VCaP (cell line): ENCODE measurements around the gene PKP2.

Experiments used
- H3K27ac ChIP-seq: fragments of 450-650 bp; 2 replicates; pipeline ENCODE4 v1.5.1; 2017
- TF ChIP-seq, protein P1 (sequence below): fragments of 450-650 bp; conservative IDR thresholded peaks from 2 replicates; pipeline ENCODE4 v1.5.1; 2017; ENCODE audit warnings: mild to moderate bottlenecking, moderate library complexity

The PKP2 gene

DNA sequence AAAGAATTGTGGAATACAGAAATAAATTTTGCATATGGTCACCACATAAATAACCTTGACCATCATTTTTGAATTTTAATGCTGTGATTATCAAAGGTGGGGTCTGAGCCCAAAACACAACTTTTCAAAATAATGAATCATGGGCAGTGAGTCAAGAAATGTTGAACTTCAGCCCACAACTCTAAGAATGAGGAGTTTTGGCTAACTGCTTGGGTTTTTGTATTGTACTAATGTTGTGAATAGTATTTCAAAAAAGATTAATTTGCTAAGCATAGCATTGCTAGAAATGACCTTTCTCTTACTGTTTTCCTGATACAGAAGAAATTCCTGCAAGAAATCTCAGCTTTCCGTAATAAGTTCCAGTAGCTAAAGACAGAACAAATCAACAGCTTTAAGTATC is 116.5 kb downstream of the PKP2 start:
- TF ChIP-seq, protein P1, sequence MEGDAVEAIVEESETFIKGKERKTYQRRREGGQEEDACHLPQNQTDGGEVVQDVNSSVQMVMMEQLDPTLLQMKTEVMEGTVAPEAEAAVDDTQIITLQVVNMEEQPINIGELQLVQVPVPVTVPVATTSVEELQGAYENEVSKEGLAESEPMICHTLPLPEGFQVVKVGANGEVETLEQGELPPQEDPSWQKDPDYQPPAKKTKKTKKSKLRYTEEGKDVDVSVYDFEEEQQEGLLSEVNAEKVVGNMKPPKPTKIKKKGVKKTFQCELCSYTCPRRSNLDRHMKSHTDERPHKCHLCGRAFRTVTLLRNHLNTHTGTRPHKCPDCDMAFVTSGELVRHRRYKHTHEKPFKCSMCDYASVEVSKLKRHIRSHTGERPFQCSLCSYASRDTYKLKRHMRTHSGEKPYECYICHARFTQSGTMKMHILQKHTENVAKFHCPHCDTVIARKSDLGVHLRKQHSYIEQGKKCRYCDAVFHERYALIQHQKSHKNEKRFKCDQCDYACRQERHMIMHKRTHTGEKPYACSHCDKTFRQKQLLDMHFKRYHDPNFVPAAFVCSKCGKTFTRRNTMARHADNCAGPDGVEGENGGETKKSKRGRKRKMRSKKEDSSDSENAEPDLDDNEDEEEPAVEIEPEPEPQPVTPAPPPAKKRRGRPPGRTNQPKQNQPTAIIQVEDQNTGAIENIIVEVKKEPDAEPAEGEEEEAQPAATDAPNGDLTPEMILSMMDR: no peak

DNA sequence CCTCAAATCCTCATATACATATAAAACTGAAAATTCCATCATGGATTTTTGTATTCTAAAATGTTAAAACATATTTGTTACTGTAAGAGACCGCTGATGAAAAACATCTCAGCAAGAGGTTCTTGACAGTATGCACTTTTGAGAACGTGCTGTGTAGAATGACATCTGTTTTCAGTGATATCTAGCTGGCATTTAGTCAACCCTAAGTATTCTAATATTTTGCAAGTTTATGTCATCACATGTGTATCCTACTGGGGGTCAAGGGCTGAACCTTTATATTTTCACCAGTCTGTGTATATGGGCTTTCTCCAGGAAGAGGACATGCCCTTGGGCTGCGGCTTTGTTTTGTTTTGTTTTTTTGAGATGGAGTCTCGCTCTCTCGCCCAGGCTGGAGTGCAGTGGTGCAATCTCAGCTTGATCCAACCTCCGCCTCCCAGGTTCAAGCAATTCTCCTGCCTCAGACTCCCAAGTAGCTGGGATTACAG is 118.8 kb downstream of the PKP2 start:
- TF ChIP-seq, protein P1: no peak
- no peak overlapping the region for H3K27ac ChIP-seq

More for the DNA sequence above, 116.5 kb downstream of the PKP2 start:
- H3K27ac ChIP-seq: no peak overlapping the region

DNA sequence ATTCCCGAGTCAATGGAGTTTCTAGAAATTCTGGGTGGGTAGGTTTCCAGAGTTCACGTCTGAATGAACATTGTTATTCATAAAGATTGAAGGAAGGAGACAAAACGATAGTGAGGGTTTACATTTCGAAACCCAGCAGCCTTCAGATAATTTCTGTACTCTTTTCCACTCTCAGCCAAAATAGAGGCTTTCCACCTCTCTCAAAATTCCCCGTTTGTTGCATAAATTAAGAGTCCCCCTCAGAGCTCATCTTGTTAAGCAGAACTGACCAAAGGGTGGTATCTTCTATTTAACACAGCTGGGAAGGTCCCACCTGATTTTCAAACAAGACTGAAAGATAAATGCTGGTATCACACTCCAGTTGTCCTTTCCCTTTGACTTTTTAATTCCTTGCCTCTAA is 119.4 kb downstream of the PKP2 start:
- H3K27ac ChIP-seq: no peak overlapping the region
- TF ChIP-seq, protein P1: no peak

DNA sequence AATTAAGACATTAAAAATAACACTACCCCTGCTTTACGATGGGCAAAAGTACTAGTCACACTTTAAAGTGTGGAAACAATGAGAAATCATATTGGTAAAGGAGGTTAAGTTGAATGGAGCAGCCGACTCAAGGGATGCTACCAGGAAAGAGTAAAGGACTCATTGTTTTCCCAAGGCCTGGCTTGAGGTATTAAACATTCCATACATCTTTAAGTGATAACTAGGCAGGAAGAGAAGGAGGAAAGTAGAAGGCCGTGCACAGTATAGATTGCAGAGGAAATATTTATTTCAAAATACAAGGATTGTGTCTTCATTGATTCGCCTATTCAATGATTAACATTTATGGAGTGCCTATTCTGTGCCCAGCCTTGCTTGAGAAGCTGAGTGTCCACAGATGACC is 120.3 kb downstream of the PKP2 start:
- H3K27ac ChIP-seq: no peak overlapping the region
- TF ChIP-seq, protein P1: no peak

DNA sequence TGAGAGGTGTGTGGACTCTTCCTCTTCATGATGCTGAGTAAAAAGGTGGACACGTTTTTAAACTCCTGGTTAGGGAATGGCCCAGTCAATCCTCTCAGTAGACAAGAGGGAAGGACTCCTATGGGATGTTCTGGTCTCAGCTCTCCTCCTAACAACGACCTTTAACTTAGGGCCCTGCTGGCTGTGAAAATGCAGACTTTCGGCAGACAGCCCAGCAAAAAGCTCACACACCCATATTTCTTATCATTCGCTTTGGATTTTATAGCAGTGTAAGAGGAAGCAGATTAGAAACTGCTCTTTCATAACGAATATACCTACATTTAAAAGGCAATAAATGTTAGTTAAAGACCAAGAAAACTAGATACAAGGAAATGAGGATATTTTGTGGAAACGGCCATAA is 122.9 kb downstream of the PKP2 start:
- TF ChIP-seq, protein P1: no peak
- peak overlapping the region; percentile 11; the same call in 1 of the 2 replicates for H3K27ac ChIP-seq

DNA sequence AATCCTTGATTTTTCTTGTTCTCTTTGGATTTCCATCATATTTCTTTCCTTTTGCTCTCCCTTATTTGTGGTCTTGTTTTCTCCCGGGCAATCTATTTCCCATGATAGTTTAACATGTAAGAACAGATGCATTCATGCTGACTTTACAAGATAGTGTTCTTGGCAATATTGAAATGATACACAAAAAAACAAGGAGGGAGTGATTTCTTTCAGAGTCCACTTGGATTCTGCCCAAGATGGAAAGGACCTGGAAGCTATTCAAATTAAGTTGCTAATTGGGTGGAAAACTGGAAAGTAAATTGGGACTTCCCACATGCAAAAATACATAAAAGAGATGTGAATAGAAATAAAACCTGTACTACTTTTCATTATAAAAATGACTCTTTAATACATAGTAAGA is 126.4 kb downstream of the PKP2 start:
- TF ChIP-seq, protein P1: no peak
- H3K27ac ChIP-seq: no peak overlapping the region

DNA sequence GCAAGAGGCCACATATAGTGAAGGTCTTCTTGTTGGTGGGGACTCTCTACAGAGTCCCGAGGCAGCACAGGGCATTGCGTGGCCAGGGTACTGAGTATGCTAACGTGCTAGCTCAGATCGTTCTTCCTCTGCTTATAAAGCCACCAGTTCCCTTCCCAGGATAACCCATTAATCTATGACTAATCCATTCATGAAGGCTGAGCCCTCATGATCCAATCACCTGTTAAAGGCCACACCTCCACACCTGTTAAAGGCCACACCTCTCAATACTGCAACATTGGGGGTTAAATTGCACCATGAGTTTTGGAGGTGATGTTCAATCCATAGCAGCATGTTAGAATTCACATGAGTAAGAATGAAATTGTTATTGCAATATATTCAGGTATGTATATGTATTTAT is 128.1 kb downstream of the PKP2 start:
- TF ChIP-seq, protein P1: no peak
- no peak overlapping the region for H3K27ac ChIP-seq

DNA sequence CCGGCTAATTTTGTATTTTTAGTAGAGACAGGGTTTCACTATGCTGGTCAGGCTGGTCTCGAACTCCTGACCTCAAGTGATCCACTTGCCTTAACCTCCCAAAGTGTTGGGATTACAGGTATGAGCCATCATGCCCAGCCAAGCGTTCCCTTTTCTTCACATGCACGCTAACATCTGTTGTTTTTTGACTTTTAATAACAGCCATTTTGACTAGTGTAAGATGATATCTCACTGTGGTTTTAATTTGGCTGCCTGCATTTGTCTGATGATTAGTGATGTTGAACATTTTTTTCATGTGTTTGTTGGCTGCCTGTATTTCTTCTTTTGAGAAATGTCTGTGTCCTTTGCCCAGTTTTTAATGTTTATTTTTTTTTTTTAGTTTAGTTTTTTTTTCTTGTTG is 130.7 kb downstream of the PKP2 start:
- TF ChIP-seq, protein P1: no peak
- no peak overlapping the region for H3K27ac ChIP-seq
